Breast epithelium (tissue), 4 donors: Measurements from ENCODE around the gene ENOX1. TPM values are rescaled to one million over a fixed set of nuclear protein-coding genes. Genes with fewer than 3 reads are reported as not detected.

Experiments used
- DNase-seq, 2 donors: peaks; one replicate each; pipeline ENCODE4 v3.0.0-alpha.2; 2019; ENCODE audit warnings: low spot score in 2 of 2
- H3K27ac ChIP-seq, 2 donors: fragments of 200-600 bp; sonication (generic) in 1 of 2; one replicate each; pipeline ENCODE4 v1.5.1; 2016 to 2019; ENCODE audit warnings: mild to moderate bottlenecking in 1 of 2
- H3K27me3 ChIP-seq, 2 donors: fragments of 200-600 bp; sonication (generic) in 1 of 2; one replicate each; pipeline versions ENCODE4 v1.5.1 to v1.6.0; 2017 to 2019; ENCODE audit warnings: control low read depth in 1 of 2, mild to moderate bottlenecking in 1 of 2
- H3K36me3 ChIP-seq: fragments of 200-600 bp; one replicate; pipeline ENCODE4 v1.5.1; 2019
- H3K4me1 ChIP-seq, 2 donors: fragments of 200-600 bp; sonication (generic); one replicate each; pipeline ENCODE4 v1.5.1; 2016 to 2019; ENCODE audit warnings: control low read depth in 1 of 2
- H3K4me3 ChIP-seq, 3 donors: fragments of 200-600 bp; sonication (generic); 1 replicate in 2 of 3; 2 replicates in 1 of 3; pipeline ENCODE4 v1.5.1; 2016 to 2019; ENCODE audit warnings: mild to moderate bottlenecking in 3 of 3, moderate library complexity in 2 of 3
- H3K9me3 ChIP-seq, 2 donors: fragments of 200-600 bp; sonication (generic) in 1 of 2; one replicate each; pipeline ENCODE4 v1.5.1; 2016 to 2019; ENCODE audit warnings: control low read depth in 1 of 2
- POLR2A ChIP-seq: fragments of 450-650 bp; IDR thresholded peaks from one replicate; pipeline ENCODE4 v1.6.1; 2016; ENCODE audit warnings: antibody characterized with exemption, mild to moderate bottlenecking, moderate library complexity
- POLR2AphosphoS5 ChIP-seq, 3 donors: sonication (generic); formaldehyde crosslinking; IDR thresholded peaks; one replicate each; pipeline ENCODE4 v1.6.1; 2017; ENCODE audit warnings: antibody characterized with exemption in 3 of 3
- intact Hi-C: fragments of 100-400 bp; cut with DNase I; formaldehyde crosslinking; loops from one replicate; pipeline ENCODE4 v1.15.1; 2023; ENCODE audit warnings: low total_unique reads
- total RNA-seq, 3 donors: library from RNA; depleted of rRNA; stranded (reverse); fragments of >200 nt; gene quantifications; one replicate each; pipeline ENCODE4 v1.1.0, GENCODE V29; 2016
- TF ChIP-seq, protein P1 (sequence below), 3 donors: fragments of 450-650 bp; IDR thresholded peaks; one replicate each; pipeline ENCODE4 v1.5.1; 2016 to 2017; ENCODE audit warnings: antibody characterized with exemption in 3 of 3, mild to moderate bottlenecking in 3 of 3, moderate library complexity in 3 of 3

ENOX1 gene
- total RNA-seq, 3 donors from 2014 or later, result 1.9 to 2.3 (median 2.0) TPM

DNA sequence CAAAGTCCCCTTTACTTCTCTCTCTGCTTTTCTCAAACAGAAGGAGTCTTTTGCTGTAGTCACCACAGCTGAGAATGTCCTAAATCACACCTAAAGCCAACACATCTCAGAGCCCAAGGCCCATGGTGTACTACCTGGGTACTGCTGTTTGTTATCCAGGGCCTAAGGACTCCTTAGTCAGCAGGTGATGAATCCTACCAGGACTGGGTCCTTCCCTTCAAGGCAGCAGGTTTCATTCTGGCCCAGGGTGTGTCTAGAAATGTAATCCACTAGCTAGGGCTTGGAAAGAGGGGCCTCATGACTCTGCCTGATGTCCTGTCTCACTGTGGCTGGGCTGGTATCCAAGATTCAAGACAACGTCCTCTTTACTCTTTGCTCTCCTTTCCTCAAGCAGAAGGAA lies 36.2 kb upstream of the ENOX1 start:
- TF ChIP-seq POLR2A (no peak), POLR2AphosphoS5 (IDR thresholded peaks at IDR 0.05) (no peak)
- TF ChIP-seq, protein P1, sequence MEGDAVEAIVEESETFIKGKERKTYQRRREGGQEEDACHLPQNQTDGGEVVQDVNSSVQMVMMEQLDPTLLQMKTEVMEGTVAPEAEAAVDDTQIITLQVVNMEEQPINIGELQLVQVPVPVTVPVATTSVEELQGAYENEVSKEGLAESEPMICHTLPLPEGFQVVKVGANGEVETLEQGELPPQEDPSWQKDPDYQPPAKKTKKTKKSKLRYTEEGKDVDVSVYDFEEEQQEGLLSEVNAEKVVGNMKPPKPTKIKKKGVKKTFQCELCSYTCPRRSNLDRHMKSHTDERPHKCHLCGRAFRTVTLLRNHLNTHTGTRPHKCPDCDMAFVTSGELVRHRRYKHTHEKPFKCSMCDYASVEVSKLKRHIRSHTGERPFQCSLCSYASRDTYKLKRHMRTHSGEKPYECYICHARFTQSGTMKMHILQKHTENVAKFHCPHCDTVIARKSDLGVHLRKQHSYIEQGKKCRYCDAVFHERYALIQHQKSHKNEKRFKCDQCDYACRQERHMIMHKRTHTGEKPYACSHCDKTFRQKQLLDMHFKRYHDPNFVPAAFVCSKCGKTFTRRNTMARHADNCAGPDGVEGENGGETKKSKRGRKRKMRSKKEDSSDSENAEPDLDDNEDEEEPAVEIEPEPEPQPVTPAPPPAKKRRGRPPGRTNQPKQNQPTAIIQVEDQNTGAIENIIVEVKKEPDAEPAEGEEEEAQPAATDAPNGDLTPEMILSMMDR (IDR thresholded peaks at IDR 0.05), result no peak
- Histone ChIP-seq H3K9me3 (no peaks in the 10 kb centered on the region), H3K36me3 (no peaks in the 10 kb centered on the region), H3K4me3 (no peak overlapping the region), H3K4me1 (no peaks in the 10 kb centered on the region), H3K27ac (no peak overlapping the region), H3K27me3 (no peaks in the 10 kb centered on the region)
- intact Hi-C loops, result no loop called here
- no peak for DNase-seq

DNA sequence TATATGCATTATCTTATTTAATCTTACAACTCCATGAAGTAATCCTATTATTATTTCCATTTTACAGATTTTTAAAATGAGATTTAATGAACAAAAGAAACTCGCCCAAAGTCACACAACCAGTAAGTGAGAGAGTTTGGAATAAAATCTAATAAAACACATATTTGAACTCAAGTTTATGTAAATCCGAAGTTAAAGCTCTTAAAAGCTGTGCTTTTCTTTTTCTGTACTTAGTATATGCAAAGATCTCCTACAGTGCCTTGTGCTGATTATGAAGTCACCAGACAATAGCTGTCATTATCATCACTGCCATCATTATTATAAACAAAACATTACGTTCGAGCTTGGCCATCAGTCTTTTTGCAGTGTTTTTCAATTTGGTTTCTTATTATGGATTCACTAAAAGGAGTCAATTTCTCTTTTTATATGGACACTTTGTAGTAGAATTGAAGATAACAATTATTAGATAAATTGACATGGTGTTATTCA lies 29.7 kb upstream of the ENOX1 start:
- TF ChIP-seq POLR2AphosphoS5 (IDR thresholded peaks at IDR 0.05) (no peak), POLR2A (no peak)
- TF ChIP-seq, protein P1 (IDR thresholded peaks at IDR 0.05), result no peak
- intact Hi-C loops, result no loop called here
- Histone ChIP-seq H3K27ac (no peak overlapping the region), H3K4me3 (no peak overlapping the region), H3K27me3 (no peaks in the 10 kb centered on the region), H3K36me3 (no peaks in the 10 kb centered on the region), H3K9me3 (no peaks in the 10 kb centered on the region), H3K4me1 (no peaks in the 10 kb centered on the region)
- no peak for DNase-seq

DNA sequence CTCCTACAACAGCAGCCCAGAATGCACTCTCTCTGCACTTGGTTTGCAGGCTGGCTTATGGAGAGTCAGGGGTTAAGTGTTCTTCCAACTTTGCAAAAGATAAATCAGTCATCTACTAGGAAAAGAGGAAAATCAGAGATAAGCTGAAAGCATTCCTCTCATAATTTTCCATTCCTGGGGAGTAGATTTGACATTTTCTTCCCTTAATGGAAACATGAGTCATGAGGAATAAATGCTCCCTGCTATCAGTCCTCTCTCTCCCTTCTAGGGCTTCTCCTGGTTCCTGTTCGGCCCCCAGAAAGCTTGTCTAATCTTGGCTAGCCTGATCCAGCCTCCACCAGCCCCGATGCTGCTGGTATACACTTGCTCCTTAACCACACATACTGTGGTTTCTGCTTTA lies 28.4 kb upstream of the ENOX1 start:
- intact Hi-C loops, result no loop called here
- H3K4me3 ChIP-seq, result no peak overlapping the region
- DNase-seq, result no peak
- H3K9me3 ChIP-seq, result no peaks in the 10 kb centered on the region
- H3K4me1 ChIP-seq, result no peaks in the 10 kb centered on the region
- H3K36me3 ChIP-seq, result no peaks in the 10 kb centered on the region
- TF ChIP-seq POLR2AphosphoS5 (IDR thresholded peaks at IDR 0.05) (no peak), POLR2A (no peak)
- TF ChIP-seq, protein P1 (IDR thresholded peaks at IDR 0.05), result no peak
- H3K27ac ChIP-seq, result no peak overlapping the region
- no peaks in the 10 kb centered on the region for H3K27me3 ChIP-seq

DNA sequence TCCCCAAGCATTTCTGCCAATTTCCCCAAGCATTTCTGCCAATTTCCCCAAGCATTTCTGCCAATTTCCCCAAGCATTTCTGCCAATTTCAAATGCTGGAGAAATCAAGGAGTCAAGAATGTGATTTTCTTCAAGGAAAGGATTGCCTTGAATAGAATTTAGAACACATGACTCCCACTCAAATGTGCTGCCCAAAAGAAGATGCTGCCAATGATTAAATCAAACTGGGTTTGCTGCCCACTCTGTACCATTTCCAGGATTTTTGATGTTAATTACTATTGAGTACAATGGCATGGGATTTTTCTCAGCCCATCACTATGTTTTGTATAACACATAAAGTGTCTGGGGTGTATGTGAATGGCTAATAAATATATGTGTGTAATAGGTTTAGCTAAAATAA lies 21.9 kb upstream of the ENOX1 start:
- intact Hi-C loops, result no loop called here
- Histone ChIP-seq H3K4me3 (no peak overlapping the region), H3K36me3 (no peaks in the 10 kb centered on the region), H3K27me3 (no peaks in the 10 kb centered on the region), H3K9me3 (no peaks in the 10 kb centered on the region), H3K27ac (no peak overlapping the region), H3K4me1 (no peaks in the 10 kb centered on the region)
- TF ChIP-seq POLR2A (no peak), POLR2AphosphoS5 (IDR thresholded peaks at IDR 0.05) (no peak)
- TF ChIP-seq, protein P1 (IDR thresholded peaks at IDR 0.05), result no peak
- DNase-seq, result no peak

DNA sequence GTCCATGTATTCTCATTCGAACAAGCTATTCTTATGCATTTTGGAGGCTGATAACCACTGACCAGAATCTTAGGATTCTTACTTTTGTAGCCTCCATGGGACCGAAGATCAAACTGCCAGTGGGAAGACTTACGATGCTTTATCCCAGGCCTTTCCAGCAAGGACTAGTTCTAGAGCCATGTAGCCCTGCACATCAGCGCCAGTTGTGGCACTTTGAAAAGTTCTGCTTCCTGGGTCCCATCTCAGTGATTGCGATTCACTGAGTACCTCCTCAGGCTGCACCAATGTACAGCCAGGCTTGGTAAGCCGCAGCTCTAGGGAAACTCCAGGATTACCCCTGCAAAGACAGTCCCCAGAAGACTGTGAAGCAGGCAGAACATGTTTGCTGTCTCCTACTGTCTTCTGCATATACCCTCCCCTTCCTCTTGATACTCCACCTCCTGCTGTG lies 18.9 kb upstream of the ENOX1 start:
- no peaks in the 10 kb centered on the region for H3K4me1 ChIP-seq
- no peaks in the 10 kb centered on the region for H3K27me3 ChIP-seq
- no peaks in the 10 kb centered on the region for H3K36me3 ChIP-seq
- H3K9me3 ChIP-seq, result no peaks in the 10 kb centered on the region
- DNase-seq, result no peak
- no peak overlapping the region for H3K4me3 ChIP-seq
- TF ChIP-seq, protein P1 (IDR thresholded peaks at IDR 0.05), result no peak
- TF ChIP-seq POLR2AphosphoS5 (IDR thresholded peaks at IDR 0.05), result no peak
- no peak for TF ChIP-seq POLR2A
- no peak overlapping the region for H3K27ac ChIP-seq
- intact Hi-C loops, result no loop called here
